A549 treated with DMSO at 1 μM for 4 hours (cell line): ENCODE results near the gene RYR2. TPM values are rescaled to one million over a fixed set of nuclear protein-coding genes. Genes with fewer than 3 reads are reported as not detected.

Source experiments
- total RNA-seq: library from RNA; stranded (reverse); fragments of 200-300 nt; extraction: Qiagen RNA extraction; gene quantifications from 5 replicates; pipeline ENCODE4 v1.2.3, GENCODE V29; 2022; ENCODE audit warnings: low read depth

Gene RYR2
- 0.03 to 0.10 TPM (median 0.06 TPM) in 4 of 5 replicates, not detected in the other for total RNA-seq

DNA sequence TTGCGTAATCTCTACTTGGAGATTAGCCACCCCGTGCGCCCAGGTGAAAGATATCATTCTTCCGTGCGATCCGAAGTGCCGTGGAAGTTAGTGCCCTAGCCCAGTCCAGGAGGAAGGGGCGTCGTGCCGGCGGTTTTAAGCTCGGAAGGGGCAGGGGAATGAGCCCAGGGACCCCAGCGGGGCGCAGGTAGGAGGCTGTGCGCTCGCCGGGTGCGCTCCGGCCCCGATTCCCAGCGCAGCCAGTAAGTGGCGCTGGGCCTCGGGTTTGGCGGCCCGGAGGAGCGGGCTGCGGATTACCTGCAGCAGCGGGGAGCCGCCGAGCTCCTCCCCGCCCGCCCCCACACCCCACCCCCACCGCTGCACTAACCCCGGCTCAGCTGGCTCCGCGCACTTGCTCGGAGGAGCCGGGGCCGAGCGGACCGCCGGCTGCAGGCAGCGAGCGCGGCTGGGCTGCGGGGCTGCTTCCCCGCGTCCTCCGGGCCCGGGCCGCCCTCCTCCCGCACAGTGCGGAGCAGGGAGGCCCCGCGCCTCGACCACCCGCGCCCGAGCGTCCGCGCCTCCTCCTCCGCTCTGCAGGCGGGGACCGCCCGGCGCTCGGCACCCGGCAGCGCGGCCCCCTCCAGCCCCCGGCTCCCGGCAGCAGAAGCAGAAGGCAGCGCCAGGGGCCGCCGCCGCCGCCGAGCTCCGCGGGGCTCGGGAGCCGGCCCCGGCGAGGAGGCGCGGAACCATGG, at the start of gene RYR2:
Gene RYR2, plus strand, starts transcription at position 390 of the 731 bp plus-strand sequence. Its CDS starts 338 bp downstream, at position 728.

DNA sequence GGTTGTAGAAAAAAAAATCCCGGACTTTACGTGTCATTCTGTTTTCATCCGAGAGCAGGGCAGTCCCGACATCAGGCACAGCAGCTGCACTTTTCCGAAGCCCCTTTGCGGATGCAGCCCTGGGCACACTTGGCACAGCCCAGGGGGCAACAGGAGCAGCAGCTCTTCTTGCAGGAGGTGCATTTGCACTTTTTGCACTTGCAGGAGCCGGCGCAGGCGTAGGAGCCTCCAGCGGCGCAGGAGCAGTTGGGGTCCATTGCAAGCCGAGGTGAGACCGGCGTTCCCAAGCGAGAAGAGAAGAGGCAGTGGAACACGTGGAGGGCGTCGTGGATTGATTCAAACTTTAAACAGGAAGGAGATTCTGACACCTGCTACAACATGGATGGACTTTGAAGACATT, 37.9 kb upstream of the RYR2 start, which contains the start of gene MT1HL1:
Gene MT1HL1, minus strand, starts transcription at position 326 of the 400 bp plus-strand sequence. Its CDS starts 69 bp downstream, at position 257.

Other genes with a start within 250 kb of the RYR2 start
- 5.7 to 8.1 TPM (median 7.6 TPM) in 5 replicates for gene MTR, start 246.9 kb upstream of the RYR2 start, total RNA-seq
- gene MT1HL1, start 37.7 kb upstream of the RYR2 start, total RNA-seq = not detected in 5 replicates